HG03064 (cell line): Measurements from ENCODE around the gene RAPGEF5.

Source experiments
- ATAC-seq: cut with Tn5 transposase; IDR thresholded peaks from one replicate; pipeline ENCODE4 v1.9.1; 2021; ENCODE audit warnings: low read depth; ENCODE audit not compliant: unreplicated experiment

RAPGEF5 gene

GRCh38 chr7:22168129-22168634, 188.8 kb downstream of the RAPGEF5 start:
- no peak for ATAC-seq

- no peak for ATAC-seq
These were observed 189.5 kb downstream of the RAPGEF5 start for GRCh38 chr7:22167482-22167881.

GRCh38 chr7:22166928-22167327, 190.0 kb downstream of the RAPGEF5 start:
- no peak for ATAC-seq

- ATAC-seq, result no peak
These were observed 197.6 kb downstream of the RAPGEF5 start for GRCh38 chr7:22159341-22159740.

GRCh38 chr7:22157552-22157951, 199.4 kb downstream of the RAPGEF5 start:
- ATAC-seq, result no peak

- ATAC-seq, result no peak
These were observed 200.7 kb downstream of the RAPGEF5 start for GRCh38 chr7:22156205-22156604.

- no peak for ATAC-seq
These were observed 202.8 kb downstream of the RAPGEF5 start for GRCh38 chr7:22154143-22154529.

GRCh38 chr7:22153432-22154142, 203.4 kb downstream of the RAPGEF5 start:
- ATAC-seq, result no peak

- ATAC-seq, result no peak
These were observed 204.3 kb downstream of the RAPGEF5 start for GRCh38 chr7:22152690-22153089.

GRCh38 chr7:22151901-22152300, 205.1 kb downstream of the RAPGEF5 start:
- no peak for ATAC-seq

GRCh38 chr7:22150221-22150620, 206.7 kb downstream of the RAPGEF5 start:
- no peak for ATAC-seq

GRCh38 chr7:22147868-22148267, 209.1 kb downstream of the RAPGEF5 start:
- ATAC-seq, result no peak

- ATAC-seq, result no peak
These were observed 209.9 kb downstream of the RAPGEF5 start for GRCh38 chr7:22146961-22147512.

GRCh38 chr7:22144950-22145349, 212.0 kb downstream of the RAPGEF5 start:
- no peak for ATAC-seq

- ATAC-seq, result no peak
These were observed 213.5 kb downstream of the RAPGEF5 start for GRCh38 chr7:22143491-22143890.

GRCh38 chr7:22142572-22142971, 214.4 kb downstream of the RAPGEF5 start:
- no peak for ATAC-seq

GRCh38 chr7:22141355-22141754, 215.6 kb downstream of the RAPGEF5 start:
- no peak for ATAC-seq

GRCh38 chr7:22140578-22140977, 216.4 kb downstream of the RAPGEF5 start:
- no peak for ATAC-seq

GRCh38 chr7:22138886-22139285, 218.1 kb downstream of the RAPGEF5 start:
- no peak for ATAC-seq

- ATAC-seq, result no peak
These were observed 218.8 kb downstream of the RAPGEF5 start for GRCh38 chr7:22138106-22138505.

- ATAC-seq, result no peak
These were observed 219.5 kb downstream of the RAPGEF5 start for GRCh38 chr7:22137466-22137865.

GRCh38 chr7:22137026-22137425, 219.9 kb downstream of the RAPGEF5 start:
- no peak for ATAC-seq
